GM19467 (cell line): Measurements from ENCODE around the gene SGMS1.
A peak's percentile ranks its signal among the peaks of the same experiment; 100 is the strongest.

Source experiments
- ATAC-seq: cut with Tn5 transposase; IDR thresholded peaks from one replicate; pipeline ENCODE4 v1.9.1; 2021; ENCODE audit warnings: mild to moderate bottlenecking, moderate library complexity; ENCODE audit not compliant: unreplicated experiment

Gene SGMS1

DNA sequence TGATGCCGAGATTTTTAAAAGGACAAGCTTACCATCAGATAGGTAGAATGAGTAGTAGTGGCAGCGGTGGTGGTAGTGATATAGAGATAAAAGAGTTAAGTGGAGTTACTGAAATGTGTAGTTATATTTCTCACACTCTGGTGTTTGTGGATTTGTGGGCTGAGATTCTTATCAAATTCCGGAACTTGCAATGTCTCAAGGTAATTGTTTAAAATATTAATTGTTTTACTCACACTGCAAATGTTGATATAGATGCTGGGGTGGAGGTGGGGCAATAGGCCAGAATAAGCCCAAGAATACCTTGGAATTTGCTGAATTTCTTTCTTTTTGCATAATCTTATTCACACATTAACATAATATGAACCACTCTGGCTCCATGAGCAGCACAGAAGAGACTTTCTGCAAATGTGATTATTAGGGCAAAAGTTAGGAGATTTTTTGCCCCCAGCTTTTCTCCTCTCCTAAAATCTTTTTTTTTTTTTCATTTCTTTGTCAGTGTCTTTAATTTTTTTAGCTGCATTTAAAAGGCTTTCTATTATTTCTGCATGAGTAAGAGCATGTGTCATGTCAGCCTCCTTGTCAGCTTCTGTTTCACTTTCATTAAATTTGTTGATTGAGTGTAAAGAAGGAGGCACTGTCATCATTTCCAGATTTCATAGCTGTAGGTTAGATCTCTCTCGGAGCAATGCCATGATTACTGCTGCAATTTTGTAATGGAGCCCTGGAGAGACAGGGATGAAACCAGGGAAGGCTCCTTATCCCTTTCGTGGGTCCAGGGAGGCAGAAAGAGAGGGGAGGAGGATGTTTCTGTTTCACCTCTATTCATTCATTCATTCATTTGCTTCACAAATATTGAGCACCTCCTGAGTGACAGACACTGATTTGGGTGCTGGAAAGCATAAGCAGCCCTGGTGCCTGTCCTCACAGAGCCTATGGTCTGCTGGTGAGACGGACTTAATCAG lies 13.1 kb upstream of the SGMS1 start:
- peak; percentile 83 for ATAC-seq

DNA sequence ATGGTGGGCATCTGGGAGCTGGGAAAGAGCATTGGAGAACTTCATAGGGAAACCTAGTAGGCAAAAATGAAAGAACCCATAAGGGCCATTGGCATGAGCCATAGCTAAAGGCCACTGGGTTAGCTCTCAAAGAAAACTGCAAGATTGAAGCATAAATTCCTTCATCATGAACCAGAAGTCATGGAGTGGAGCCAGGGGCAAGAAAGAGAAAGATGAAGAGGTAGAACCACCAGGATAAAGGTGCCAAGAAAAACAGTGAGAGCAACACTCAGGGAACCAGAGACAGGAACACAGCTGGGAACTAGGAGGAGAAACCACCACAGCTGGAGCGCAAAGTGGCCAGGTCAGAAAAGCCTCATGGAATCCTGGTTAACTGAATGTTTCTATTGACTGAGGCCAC lies 11.5 kb upstream of the SGMS1 start:
- ATAC-seq: no peak

DNA sequence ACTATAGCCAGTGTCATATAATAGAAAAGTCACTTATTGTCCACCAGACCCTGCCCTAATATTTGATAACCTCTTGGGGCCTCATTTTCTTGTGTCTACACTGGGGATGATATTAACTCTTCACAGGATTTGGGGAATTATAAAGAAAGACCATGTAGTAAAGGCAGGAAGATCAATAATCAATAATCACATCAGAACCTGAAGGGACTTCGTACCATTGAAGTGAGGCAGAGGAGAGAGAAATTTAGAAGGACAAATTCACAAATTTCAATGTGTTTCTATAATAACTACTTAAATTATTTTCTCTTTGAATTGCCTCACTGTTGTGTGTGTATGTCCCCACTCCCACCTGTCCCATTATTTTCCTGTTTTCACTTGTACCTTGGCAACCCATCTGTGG lies 10.7 kb upstream of the SGMS1 start:
- ATAC-seq: no peak

- no peak for ATAC-seq
Observed at GRCh38 chr10:50631052-50631451, 7.3 kb upstream of the SGMS1 start.

- ATAC-seq: no peak
Observed at GRCh38 chr10:50629495-50630122, 5.9 kb upstream of the SGMS1 start.

GRCh38 chr10:50627896-50628295 lies 4.1 kb upstream of the SGMS1 start:
- no peak for ATAC-seq

DNA sequence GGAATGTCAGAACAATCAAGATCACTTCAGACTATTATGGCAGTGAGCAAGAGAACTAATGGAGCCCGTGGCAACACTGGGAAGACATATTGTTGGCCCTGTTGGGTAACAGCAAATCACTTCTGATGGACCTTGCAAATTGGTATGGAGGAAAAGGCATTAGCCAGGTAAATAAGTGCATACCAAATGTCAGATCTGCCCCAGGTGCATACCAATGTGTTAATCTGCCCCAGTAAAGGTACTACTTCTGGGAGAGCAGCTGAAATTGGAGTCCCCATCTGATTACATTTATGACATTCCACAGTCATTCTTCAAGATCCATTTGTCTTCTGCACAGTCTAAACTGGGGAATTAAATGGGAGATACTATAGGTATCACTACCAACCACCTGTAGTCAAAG lies 3.7 kb upstream of the SGMS1 start:
- no peak for ATAC-seq

DNA sequence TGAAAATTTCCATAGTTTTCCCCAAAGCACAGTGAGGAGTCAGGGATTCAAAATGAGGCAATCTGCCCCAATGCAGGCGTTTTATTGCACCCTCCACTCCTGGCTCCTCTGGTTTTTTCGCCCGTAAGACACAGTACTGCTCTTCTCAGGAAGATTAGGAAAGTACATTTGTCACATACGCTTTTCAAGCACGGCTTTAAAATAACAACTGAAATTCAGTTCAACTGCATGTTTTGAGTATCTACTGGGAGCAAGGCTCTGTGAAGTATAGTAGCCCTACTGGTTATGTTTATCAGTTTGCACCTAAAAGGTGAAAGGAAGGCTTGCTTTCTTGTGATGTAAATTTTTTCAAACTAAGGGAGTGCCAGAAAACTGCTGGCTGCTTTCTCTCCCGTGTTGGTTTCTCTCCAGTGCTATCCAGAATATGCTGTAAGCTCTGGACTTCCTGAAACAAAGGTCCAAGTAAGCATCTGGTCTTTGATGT lies 1.9 kb upstream of the SGMS1 start:
- no peak for ATAC-seq

GRCh38 chr10:50624866-50625501 lies 1.2 kb upstream of the SGMS1 start:
- ATAC-seq: peak; percentile 34

- ATAC-seq: peak; percentile 41
Observed at GRCh38 chr10:50624413-50624865, 683 bp upstream of the SGMS1 start.

DNA sequence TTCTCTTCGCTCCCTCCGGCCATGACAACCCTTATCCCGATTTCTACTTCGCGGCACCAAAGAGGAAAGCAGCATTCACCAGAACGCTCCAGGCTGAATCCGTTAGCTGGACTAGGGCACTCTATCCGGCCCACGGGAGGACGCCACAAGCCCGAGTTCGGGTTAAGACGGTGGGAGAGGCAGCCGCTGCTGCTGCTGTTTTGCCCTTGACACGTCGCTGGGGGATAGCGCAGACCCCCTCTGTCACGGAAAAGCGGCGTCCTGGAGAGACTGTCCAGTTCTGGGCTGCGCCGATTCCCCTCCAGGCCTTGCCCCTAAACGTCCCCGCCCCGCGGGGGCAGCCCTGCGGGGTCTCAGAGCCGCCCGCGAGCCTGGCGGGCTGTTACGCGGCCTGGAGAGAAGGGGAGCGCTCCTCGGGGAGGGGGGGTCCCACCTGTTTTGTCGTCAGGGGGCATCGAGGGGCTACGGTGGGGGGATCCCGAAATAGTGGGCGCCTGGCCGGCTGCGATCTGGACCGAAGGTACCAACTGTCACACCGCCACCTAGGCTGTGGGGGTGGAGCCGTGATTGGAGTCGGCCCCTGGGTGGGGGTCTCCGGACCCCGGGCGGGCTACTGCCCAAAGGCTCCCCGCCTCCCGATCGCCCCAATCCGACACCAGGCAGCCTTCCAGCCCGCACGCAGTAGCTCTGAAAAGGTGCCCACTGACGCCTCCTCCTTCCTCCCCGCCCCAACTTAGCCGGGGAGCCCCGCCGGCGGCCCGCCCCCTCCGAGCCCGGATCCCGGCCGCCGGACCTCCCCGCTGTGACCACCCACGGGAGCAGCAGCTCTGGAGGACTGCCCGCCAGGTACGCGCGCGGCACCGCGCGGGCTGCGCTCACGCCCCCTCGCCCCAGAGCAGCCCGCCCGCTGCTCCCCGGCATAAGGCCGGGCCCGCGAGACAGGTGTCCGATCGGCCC lies 772 bp downstream of the SGMS1 start:
- peak; percentile 7 for ATAC-seq

DNA sequence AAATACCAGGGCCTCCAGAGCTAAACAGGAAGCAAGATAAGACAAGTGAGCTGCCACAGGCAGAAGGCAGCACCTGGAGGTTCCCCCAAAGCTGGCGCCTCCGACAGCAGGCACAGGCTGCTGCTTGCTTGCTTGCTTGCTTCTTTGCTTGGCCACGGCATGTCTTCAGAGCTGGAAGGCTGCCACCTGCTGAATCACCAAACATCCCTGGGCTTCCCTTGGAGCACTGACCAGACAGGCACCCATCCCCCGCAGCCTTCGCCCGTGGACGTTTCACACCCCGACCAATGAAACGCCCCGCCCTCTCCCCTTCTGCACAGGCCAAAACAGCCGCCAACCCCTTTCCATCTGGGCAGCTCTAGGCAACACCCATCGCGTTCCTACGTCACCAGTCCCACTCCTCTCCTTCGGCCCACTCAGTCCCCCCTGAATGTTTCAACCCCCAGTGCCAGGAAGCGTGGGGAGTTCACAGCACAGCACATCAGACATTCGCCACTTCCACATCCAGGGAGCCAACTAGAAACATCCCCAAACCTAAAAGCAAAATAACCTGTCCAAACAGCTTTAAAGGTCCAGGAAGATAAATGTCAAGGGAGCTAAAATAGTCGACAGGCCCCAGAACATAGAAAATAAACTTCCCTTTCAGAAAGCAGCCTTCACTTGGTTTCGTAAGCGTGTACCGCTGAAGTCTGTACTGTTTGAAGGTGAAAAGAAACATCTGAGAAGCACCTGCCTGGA lies 1.6 kb downstream of the SGMS1 start:
- peak; percentile 27 for ATAC-seq

DNA sequence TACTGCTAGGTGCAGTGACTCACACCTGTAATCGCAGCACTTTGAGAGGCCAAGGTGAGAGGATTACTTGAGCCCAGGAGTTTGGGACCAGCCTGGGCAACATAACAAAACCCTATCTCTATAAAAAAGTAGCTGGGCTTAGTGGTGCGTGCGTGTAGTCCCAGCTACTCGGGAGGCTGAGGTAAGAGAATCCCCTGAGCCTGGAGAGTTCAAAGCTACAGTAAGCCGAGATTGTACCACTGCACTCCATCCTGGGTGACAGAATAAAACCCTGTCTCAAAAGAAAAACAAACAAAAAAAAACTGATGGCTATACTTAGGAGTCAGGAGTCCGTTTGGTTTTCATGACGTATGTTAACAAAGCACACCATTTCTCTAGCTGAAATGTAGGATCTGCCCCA lies 2.9 kb downstream of the SGMS1 start:
- ATAC-seq: no peak

GRCh38 chr10:50619882-50620281 lies 3.9 kb downstream of the SGMS1 start:
- ATAC-seq: no peak

GRCh38 chr10:50619166-50619565 lies 4.6 kb downstream of the SGMS1 start:
- ATAC-seq: no peak

DNA sequence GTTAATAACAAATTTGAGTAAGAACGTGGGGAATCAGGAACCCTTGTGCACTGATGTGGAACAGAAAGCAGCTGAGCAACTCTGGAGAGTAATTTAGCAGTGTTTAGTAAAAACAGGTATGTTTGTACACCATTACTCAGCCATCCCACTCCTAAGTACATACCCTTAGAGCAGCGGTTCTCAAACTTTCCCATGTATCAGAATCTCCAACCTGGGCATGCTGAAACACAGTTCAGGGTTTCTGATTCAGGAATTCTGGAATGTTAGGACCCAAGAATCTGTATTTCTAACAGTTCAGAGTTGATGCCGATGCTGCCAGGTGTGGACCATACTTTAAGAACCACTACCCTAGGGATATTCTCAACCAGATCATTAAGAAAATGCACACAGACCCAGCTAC lies 5.1 kb downstream of the SGMS1 start:
- no peak for ATAC-seq

GRCh38 chr10:50615658-50616057 lies 8.1 kb downstream of the SGMS1 start:
- no peak for ATAC-seq

DNA sequence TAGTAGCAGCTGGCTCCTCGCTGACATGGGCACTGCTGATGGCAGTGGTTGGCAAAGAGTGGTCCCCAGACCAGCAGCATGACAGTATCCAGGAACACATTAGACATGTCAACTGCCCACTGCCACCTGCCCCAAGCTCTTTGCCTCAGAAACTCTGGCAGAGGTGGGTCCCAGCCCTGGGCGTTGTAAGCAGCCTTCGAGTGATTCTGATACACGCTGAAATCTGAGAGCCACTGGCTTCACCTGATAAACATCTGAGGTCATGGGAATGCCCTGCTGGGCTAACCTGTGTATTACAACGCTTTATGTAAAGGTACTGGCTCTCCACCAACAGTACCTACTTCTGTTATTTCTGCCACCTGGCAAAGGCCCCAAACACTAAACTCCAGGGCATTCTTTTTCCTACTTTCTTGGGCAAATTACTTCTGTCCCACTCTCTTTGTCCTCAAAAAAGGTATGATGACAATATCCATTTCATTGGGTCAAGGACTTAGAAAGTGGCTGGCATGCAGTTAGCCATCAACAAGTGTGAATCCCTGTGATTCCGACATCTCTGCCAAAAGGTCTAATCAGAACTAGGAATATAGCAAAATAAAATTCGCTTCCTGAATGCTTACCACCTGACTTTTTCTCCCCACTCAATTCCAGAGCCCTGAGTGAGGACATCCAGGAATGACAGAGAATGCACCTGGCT lies 9.2 kb downstream of the SGMS1 start:
- ATAC-seq: no peak
